HUES48 (cell line): Measurements from ENCODE around the gene ZNF175.

ENCODE experiments used
- H3K27ac ChIP-seq: one replicate; pipeline ENCODE4 v1.7.0; 2013; ENCODE audit warnings: low read depth, low read length, inconsistent platforms
- H3K27me3 ChIP-seq: 2 replicates; pipeline ENCODE4 v1.6.1; 2013; ENCODE audit warnings: mild to moderate bottlenecking, low read length; ENCODE audit not compliant: control insufficient read depth, insufficient read depth
- H3K36me3 ChIP-seq: 2 replicates; pipeline ENCODE4 v1.6.1; 2013; ENCODE audit warnings: low read length; ENCODE audit not compliant: control insufficient read depth, insufficient read depth
- H3K4me1 ChIP-seq: 2 replicates; pipeline ENCODE4 v1.6.1; 2013; ENCODE audit warnings: mild to moderate bottlenecking, low read length; ENCODE audit not compliant: control insufficient read depth, insufficient read depth
- H3K4me3 ChIP-seq: 2 replicates; pipeline ENCODE4 v1.5.1; 2013; ENCODE audit warnings: mild to moderate bottlenecking, low read depth, low read length
- H3K9ac ChIP-seq: 2 replicates; pipeline ENCODE4 v1.6.1; 2013; ENCODE audit warnings: mild to moderate bottlenecking, low read depth, low read length, moderate library complexity
- H3K9me3 ChIP-seq: 2 replicates; pipeline ENCODE4 v1.6.1; 2013; ENCODE audit warnings: low read length; ENCODE audit not compliant: control insufficient read depth, insufficient read depth

ZNF175 gene

DNA sequence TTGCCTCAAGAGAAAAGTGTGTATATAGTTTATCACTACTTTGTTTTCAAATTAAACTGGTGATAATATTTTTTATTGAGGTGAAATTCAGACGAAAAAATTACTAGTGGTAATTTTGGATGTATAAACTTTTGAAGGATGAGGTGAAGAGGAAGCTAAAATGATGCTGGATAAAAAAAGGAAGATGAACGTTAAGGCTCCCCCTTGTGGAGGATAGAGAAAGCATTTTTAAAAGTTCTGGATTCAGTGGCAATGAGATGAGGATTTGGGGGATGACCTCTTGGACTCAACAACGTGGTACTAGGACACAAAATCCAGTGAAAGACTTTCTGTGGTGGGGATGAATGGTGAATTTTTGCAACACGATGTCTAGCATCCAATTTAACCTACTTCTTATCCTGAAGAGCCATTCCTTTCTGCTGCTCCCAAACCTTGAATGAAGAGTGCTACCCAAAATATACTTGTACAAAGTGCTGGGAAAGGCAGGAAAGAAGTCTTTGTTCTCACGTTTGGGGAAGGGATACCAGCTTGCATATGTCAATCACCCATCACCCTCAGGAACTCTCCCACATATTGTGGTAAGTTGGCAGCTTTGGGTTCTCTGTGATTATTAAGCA, 66.4 kb downstream of the ZNF175 start:
- no peak overlapping the region for H3K4me3 ChIP-seq
- H3K4me1 ChIP-seq, result no peaks in the 10 kb centered on the region
- H3K27me3 ChIP-seq, result no peaks in the 10 kb centered on the region
- H3K27ac ChIP-seq, result no peak overlapping the region
- no peak overlapping the region for H3K9ac ChIP-seq
- H3K9me3 ChIP-seq, result peaks cover 61% of the 10 kb centered on the region
- H3K36me3 ChIP-seq, result no peaks in the 10 kb centered on the region

DNA sequence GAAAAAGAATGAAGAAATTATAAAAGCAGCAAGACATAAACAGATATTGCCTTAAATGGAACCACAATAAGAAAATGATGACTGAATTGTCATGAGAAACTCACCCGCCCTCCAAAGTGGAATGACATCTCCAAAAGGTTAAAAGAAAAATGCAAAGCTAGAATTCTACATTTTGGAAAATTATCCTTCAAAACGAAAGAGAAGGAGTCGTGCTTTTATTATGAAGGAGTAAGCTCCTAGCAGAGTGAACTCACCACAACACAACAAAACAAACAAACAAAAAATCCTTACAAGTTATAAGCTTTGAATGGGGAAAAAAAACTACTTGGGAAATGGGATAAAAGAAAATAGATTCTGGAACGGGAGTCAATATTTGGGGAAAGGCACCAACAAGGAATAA, 68.8 kb downstream of the ZNF175 start:
- Histone ChIP-seq H3K9ac (no peak overlapping the region), H3K9me3 (peaks cover 67% of the 10 kb centered on the region), H3K4me1 (no peaks in the 10 kb centered on the region), H3K27ac (no peak overlapping the region), H3K36me3 (no peaks in the 10 kb centered on the region), H3K4me3 (no peak overlapping the region), H3K27me3 (no peaks in the 10 kb centered on the region)

DNA sequence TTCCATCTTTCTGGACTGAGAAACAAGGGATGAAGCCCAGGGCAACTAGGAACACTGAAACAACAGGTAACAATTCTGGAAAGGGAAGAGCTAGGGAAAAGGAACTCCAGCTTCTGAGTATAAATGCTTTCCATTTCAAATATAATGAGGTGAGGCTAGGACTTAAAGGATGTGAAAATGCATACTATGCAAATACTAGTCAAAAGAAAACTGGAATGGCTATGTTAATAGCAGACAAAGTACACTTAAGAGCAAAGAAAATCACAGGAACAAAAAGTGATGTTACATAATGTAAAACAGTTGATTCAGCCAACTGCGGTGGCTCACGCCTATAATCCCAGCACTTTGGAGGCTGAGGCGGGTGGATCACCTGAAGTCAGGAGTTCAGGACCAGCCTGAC, 69.3 kb downstream of the ZNF175 start:
- no peaks in the 10 kb centered on the region for H3K36me3 ChIP-seq
- no peaks in the 10 kb centered on the region for H3K4me1 ChIP-seq
- no peak overlapping the region for H3K27ac ChIP-seq
- peaks cover 72% of the 10 kb centered on the region for H3K9me3 ChIP-seq
- no peak overlapping the region for H3K9ac ChIP-seq
- H3K27me3 ChIP-seq, result no peaks in the 10 kb centered on the region
- H3K4me3 ChIP-seq, result no peak overlapping the region

DNA sequence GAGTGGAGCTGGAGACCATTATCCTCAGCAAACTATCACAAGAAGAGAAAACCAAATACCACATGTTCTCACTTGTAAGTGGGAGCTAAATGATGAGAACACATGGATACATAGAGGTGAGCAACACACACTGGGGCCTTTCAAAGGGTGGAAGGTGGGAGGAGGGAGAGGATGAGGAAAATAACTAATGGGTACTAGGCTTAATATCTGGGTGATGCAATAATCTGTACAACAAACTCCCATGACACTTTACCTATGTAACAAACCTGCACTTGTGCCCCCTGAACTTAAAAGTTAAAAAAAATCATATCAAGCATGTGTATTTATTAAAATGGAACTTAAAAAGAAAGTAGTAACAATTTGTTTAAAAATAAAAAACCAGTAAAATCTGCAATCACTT, 70.6 kb downstream of the ZNF175 start:
- no peak overlapping the region for H3K9ac ChIP-seq
- peaks cover 66% of the 10 kb centered on the region for H3K9me3 ChIP-seq
- H3K27me3 ChIP-seq, result no peaks in the 10 kb centered on the region
- H3K36me3 ChIP-seq, result no peaks in the 10 kb centered on the region
- H3K4me3 ChIP-seq, result no peak overlapping the region
- no peaks in the 10 kb centered on the region for H3K4me1 ChIP-seq
- H3K27ac ChIP-seq, result no peak overlapping the region
